ENCODE results near the gene DALRD3. TPM values are rescaled to one million over a fixed set of nuclear protein-coding genes. Genes with fewer than 3 reads are reported as not detected.

DALRD3 gene
- total RNA-seq, 1 experiment from 2014 or later: 42.9 TPM

- H3K4me3 ChIP-seq (replicated peaks in 1 of 2; ENCODE audit: low read depth in 1 of 2, low read length in 2 of 2): no peak overlapping the region
- DNase-seq (ENCODE audit: low read depth, low spot score) (no peak), ATAC-seq (no peak)
- peaks cover 3 to 26% of the 10 kb centered on the region in 2 experiments; a peak in 3 of 4 replicates for H3K4me1 ChIP-seq (ENCODE audit: control insufficient read depth in 1 of 2, insufficient read depth in 2 of 2, low read length in 2 of 2)
- ChIA-PET CTCF (no interaction called here), RAD21 (ENCODE audit: low non-redundant PET in 1 of 2, low total read pairs in 2 of 2, uncharacterized antibody in 2 of 2, unreplicated experiment in 2 of 2) (no interaction called here), POLR2A (no interaction called here)
- no peaks in the 10 kb centered on the region for H4K20me1 ChIP-seq (ENCODE audit: insufficient read depth)
- H3K4me2 ChIP-seq (ENCODE audit: low read length): no peak overlapping the region
- H2AFZ ChIP-seq (ENCODE audit: low read depth, low read length, poor library complexity, severe bottlenecking): no peak overlapping the region
- no peaks in the 10 kb centered on the region for H3K9me3 ChIP-seq (ENCODE audit: control insufficient read depth in 1 of 2, insufficient read depth in 1 of 2, low read depth in 1 of 2, low read length in 2 of 2)
- no peaks in the 10 kb centered on the region for H3K9me2 ChIP-seq (ENCODE audit: insufficient read depth)
- BruUV-seq (replicated peaks): no TSS peak
- TF ChIP-seq EGR1 (IDR thresholded peaks at IDR 0.05; ENCODE audit: low read depth): no peak
- TF ChIP-seq SP1 (IDR thresholded peaks at IDR 0.05; ENCODE audit: low read depth): no peak
- no peak for TF ChIP-seq ELF1 (IDR thresholded peaks at IDR 0.05; ENCODE audit: borderline replicate concordance, low read depth)
- TF ChIP-seq CEBPB (IDR thresholded peaks at IDR 0.05; ENCODE audit: low read depth): no peak
- TF ChIP-seq REST (IDR thresholded peaks at IDR 0.05; ENCODE audit: low read depth): no peak
- no peak for TF ChIP-seq ATF3 (IDR thresholded peaks at IDR 0.05)
- intact Hi-C loops (cut with micrococcal nuclease): no loop called here
- peaks cover 0 to 3% of the 10 kb centered on the region in 2 experiments; a peak in 1 of 4 replicates for H3K36me3 ChIP-seq (ENCODE audit: control insufficient read depth in 1 of 2, insufficient read depth in 2 of 2, low read length in 2 of 2)
- H3K79me2 ChIP-seq (ENCODE audit: insufficient read depth, low read length): peaks cover 30% of the 10 kb centered on the region
- no peaks in the 10 kb centered on the region for H3K27me3 ChIP-seq (ENCODE audit: insufficient read depth, low read length)
- H3K9ac ChIP-seq (ENCODE audit: low read length): no peak overlapping the region
- peak overlapping the region; percentile 13; the same call in 1 of the 2 replicates for H3K27ac ChIP-seq (ENCODE audit: low read depth, low read length)
Observed at GRCh38 chr3:49005303-49005680, 13.1 kb downstream of the DALRD3 start.

All from HCT116 (cell line).